Inflammatory macrophage treated with lipopolysaccharide for 4 hours (primary cell): ENCODE results near the gene EGFR.

Experiments used
- DNase-seq: peaks from one replicate; pipeline ENCODE4 v3.0.0-alpha.2; 2020

Gene EGFR

DNA sequence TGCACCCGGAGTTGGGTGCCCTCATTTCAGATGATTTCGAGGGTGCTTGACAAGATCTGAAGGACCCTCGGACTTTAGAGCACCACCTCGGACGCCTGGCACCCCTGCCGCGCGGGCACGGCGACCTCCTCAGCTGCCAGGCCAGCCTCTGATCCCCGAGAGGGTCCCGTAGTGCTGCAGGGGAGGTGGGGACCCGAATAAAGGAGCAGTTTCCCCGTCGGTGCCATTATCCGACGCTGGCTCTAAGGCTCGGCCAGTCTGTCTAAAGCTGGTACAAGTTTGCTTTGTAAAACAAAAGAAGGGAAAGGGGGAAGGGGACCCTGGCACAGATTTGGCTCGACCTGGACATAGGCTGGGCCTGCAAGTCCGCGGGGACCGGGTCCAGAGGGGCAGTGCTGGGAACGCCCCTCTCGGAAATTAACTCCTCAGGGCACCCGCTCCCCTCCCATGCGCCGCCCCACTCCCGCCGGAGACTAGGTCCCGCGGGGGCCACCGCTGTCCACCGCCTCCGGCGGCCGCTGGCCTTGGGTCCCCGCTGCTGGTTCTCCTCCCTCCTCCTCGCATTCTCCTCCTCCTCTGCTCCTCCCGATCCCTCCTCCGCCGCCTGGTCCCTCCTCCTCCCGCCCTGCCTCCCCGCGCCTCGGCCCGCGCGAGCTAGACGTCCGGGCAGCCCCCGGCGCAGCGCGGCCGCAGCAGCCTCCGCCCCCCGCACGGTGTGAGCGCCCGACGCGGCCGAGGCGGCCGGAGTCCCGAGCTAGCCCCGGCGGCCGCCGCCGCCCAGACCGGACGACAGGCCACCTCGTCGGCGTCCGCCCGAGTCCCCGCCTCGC lies at the start of gene EGFR:
Gene EGFR, plus strand, starts transcription at position 657 of the 830 bp plus-strand sequence. CDS start 261 bp downstream, outside the sequence.
- no peak for DNase-seq

DNA sequence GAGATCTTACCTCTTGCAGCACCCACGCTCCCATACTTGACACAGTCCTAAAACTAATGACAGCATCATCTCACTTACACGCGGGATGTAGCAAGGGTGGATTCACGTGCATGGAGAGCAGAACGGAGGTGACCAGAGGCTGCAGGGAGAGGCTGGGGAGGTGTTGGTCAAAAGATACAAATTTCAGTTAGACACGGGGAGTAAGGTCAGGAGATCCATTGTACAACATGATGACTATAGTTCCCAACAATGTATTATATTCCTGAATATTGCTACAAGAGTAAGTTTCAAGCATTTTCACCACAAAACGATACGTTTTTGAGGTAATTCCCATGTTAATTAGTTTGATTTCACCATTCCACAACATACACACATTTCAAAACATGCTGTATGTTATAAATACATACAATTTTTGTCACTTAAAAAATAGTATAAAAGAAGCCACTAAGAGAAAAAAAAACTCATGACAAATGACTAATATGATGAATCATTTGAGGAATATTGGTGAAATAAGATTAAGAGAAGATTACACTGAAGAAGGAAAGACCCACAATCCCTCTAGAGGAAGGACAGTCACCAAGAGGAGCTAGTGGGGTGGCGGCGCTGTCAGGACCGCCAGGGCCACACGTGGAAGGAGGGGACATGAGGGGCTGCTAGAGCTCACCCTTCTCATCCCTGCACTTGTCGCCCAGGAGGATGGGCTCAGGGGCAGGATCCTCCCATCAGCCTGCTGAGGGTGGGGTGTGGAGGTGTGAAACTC lies 49.4 kb upstream of the EGFR start:
- DNase-seq: no peak

DNA sequence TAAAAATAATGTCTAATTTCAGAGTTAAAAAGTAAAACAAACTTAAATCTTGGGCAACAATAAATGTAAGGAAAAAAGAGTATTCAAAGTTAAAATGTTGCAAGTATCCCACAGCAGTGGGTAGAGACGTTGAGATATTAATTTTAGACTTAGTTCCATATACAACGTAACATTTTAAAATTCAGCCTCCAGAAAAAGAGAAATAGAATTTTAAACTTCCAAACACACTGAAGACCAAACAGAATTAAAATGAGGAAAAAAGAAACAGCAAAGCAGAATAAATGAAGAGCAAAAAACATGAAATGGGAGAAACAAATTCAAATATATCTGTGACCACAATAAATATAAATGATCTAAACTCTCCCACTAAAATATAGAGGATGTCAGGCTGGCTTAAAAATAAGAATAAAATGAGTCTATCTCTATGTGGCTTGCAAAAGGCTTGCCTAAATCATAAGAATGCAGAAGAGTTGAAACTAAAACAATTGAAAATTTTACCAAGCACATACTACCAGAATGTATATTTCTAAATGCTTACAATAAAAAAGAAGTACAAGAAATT lies 46.0 kb upstream of the EGFR start:
- DNase-seq: no peak

DNA sequence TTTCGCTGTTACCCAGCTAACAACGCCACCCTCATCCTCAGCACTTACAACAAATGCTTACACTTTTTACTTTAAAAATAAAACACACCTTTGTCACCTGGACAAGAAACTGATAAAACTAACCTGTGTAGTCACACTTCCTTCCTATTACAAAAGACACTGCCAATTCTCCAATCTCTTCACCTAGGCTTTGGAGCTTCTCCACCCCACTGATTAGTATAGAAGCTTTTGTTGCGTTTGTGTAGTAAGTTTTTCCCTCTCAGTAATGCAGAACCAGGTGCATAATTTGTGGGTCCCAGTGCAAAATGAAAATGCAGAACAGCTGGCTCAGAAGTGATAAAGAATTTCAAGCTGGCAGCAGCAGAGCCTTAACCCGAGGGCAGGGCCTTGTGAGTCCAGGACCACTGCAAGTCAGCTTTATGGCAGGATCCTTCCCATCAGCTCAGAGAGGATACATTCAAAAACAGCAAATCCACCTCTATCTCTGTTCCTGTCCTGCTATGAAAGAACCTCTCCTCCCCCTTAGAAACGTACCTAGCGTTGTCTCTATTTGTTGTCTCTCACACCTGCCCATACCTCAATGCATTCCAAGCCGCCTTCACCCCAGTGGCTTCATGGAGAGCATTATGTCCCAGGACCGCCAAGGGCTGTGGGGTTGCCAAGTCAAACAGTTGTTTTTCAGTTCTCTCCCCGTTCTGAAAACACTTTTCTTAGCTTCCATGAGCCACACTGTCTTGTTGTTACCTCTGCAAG lies 40.3 kb upstream of the EGFR start:
- DNase-seq: no peak

DNA sequence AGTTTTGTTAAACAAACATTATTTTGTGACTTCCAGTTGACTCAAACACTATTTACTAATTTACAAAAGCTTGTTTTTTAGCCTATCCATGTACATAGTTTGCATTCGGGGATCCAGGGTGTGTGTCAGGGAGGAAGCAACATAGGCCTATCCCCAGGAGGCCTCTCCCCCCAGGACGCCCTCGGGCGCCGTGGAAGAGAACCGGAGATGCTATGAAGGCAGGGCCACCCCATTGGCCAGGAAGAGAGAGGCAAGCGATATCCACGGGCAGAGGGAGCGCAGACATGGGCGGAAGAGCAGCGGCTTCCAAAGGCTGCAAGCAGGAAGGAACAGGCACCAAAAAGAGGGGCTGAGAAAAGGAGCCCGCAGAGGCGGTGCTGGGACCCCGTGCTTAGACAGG lies 38.3 kb upstream of the EGFR start:
- no peak for DNase-seq

DNA sequence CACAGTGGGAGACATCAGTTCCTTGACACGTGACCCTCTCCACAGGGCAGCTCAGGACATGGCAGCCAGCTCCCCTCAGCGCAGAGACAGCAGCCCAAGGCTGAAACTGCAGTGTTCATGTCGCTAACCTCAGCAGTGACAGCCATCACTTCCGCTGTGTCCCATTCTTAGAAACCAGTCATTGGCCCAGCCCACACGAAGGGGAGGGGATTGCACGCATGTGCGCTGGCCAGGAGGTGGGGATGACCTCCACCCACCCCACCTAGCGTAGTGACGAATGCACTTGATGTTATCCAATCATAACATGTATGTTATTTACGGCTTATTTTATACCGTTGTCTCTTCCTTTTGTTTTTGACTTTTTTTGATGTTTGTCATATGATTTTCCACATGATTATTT lies 36.9 kb upstream of the EGFR start:
- no peak for DNase-seq

DNA sequence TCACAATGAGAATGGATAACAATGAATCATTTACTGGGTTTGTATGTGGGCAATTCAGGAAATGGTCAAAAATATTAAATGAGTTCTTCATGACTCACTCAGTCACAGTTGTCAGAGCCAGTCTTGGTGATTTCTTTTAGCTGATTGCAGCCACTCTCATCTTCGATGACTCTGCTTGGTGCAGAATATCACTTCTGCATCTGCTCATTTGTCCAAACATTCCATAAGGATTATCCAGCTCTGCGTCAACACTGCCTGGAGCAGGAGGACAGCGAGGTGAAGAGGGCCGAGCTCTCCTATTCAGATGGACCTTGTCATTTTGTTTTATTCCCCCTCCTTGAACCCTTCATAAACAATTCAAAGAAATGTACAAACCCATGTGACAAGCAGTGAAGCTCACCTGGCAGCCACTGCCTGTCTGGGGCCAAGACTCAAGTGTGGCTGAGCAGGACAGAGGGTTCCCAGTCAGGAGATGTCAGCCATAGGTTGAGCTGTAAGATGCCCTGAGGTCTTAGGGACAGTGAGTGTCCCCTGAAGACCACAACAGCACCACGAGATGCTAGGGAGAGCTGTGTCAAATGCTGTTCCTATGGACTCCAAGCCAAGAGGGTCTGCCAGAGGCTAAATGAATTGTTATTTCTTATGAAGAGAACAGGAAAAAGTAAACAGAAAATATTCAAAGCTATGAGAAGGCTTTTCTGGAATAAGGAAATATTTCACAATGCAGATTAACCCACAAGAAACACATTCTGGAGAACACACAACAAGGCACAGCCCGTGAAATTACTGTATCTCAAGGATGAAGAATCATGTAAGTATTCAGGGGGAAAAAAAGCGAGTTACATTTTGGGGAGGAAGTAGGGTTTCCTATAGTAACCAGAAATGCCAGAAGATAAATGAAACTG lies 33.1 kb upstream of the EGFR start:
- DNase-seq: no peak

DNA sequence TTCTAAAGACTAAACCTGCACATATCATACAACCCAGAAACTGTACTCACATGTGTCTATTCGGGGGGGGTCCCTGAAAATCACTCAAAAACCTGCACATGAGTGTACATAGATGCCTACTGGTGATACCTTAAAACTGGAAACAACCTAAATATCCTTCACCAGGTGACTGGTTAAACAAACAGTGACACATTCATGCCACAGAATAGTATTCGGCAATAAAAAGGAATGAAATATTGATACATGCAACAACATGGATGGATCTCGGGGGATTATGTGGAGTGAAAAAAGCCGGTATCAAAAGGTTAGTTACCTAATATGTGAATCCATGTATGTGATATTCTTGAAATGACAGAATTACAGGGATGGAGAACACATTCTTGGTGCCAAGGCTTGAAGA lies 32.1 kb upstream of the EGFR start:
- DNase-seq: no peak

DNA sequence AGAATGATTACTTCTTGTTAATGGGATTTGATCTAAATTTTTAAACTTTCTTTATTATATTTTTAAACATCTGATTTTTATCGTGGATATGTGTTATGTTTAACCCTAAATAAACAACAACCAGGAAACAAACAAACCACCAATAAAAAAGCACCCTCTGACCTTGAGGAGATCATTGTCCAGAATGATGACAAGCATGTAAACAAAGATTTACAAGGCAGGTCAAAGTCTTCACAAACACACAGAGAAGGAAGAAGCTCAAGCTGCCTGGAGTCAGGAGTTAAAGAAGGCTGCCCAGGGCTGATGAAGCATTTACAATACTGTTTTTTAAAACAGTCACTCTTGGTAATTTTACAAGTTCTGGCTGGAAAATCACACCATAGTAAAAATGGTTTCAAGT lies 31.0 kb upstream of the EGFR start:
- DNase-seq: no peak

DNA sequence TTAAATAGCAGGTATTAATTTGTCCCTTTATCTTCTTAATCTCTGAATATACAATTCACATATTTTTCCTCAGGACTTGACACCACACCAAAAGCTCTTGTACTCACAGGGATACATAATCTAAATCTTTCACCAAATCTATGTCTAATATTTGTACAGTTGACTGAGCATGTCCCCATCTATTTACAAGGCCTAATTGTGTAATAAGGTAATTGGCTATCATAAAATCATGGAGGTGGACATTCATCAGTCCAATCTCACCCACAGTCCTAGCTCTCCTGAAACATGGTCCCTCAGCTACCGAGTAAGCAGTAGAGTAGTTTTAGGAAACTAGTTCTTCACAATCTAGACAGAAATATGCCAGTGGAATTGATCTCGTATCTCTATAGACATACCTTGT lies 30.3 kb upstream of the EGFR start:
- DNase-seq: no peak

DNA sequence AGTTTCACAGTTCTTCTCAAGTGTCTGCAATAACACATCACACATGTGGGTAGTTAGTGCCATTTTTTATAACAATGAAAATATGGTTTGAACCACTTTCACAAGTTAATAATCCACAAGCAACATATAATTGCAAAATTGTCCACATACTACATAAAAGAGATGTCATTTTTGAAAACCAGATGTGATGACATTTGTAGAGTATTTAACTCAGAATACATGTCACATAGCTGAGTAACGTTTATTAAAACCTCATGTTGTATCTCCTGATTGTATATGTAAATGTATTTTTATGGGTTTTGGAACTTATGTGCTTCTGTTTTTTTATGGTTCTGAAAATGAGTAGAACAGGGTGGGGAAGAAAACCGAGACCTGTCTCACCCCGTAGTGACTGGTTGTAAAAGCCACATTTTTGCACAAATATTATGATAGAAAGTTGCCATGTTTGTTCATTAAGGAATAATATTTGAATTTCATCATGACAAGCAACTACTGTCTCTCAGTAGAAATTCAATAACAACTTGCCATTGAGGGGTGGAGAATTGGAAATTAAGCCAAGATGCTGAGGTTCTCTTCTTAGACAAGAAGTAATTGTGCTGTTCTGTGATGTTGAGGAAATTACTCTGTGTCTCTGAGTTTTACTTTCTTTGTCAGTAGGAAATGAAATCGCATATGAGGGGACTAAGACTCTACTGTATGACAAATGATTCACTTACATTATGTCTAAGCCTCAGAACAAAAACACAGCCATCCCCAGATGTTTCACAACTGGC lies 29.2 kb upstream of the EGFR start:
- DNase-seq: no peak

DNA sequence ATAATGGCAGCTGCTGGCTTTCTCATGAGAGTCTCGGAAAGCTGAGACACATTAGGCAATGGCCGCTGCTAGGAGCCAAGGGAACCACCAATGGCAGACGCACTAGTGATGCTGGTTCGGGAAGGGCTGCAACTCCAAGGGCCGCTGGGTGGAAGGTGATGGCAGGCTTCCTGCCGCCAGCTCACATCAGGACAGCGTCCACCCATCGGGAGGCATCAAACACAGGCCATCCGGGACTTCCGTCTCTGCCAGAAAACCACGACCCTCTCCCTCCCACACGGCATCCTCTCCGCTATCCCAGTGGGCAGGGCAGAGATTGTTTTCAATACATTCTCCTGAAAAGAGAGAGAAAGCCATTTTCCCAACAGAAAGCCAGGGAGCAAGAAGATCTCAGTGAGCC lies 27.5 kb upstream of the EGFR start:
- no peak for DNase-seq

DNA sequence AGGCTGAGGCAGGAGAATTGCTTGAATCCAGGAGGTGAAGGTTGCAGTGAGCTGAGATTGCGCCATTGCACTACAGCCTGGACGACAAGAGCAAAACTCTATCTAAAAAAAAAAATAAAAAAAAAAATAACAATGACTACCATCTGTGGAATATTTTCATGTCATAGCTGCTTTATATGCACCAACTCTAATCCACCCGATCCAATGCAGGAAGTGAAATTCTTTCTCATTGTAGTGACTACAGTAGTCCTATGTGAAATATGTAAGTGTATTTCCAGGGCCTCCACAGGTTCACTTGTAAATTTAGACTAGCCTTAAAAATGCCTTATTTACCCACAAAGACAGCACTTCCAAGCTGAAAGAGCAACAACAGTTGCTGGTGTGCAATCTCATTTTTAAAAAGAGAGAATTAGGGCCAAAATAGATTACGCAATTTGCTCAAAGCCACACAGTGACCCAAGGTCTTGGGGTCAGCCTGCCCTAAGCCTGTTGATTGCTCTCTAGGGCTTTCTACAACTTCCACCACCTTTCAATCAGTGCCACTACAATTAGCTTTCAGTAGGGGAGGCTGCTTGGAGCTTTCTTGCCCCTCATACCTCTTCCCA lies 25.8 kb upstream of the EGFR start:
- no peak for DNase-seq

DNA sequence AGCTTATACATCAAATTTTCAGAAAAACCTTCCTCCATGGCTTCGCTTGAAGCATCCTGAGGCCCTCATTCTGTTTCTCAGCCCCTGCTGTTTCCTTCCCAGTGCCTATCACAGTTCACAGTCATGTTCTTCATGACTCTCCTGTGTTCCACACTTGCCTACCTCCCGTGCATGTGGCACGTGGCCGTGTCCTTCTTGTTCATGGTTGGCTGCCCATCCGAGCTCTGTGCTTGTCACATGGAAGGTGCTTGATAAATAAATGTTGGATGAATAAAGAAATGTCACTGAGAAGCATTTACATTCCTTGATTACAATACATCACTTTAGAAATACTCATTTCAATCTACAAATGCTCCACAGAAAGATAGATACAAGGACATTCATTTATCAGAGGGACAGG lies 23.7 kb upstream of the EGFR start:
- DNase-seq: no peak

DNA sequence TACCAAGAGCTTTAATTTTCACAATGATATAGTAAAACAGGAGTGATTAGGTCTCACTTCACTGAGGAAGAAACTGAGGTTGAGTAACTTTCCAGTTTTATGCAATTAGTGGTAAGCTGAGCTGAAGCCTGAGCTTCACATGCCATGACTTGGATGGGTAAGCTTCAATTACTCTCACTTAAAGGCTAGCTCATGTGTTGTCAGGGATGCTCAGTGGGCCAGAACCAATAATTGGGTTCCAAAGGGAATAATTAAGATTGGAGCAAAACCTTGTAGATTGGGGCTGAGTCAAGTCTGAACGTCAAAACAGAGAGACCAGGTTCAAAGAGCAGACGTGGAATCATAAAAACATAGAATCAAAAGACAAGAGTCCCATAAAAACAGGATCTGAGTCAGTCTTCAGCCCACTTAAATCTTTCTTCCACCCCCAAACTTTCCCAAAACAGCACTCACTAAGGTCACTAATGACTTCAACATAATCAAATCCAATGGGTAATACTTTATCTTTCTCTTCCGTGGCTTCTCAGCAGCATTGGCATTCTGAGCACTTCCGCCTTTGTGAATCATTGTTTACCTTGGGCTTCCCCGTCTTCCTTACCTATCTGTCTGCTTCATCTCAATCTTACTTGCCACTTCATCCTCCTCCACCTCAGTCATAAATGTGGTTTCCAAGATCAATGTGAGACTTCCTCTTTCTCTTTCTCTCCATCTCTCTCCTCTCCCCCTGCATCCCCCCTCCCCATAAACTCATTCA lies 23.0 kb upstream of the EGFR start:
- DNase-seq: no peak

DNA sequence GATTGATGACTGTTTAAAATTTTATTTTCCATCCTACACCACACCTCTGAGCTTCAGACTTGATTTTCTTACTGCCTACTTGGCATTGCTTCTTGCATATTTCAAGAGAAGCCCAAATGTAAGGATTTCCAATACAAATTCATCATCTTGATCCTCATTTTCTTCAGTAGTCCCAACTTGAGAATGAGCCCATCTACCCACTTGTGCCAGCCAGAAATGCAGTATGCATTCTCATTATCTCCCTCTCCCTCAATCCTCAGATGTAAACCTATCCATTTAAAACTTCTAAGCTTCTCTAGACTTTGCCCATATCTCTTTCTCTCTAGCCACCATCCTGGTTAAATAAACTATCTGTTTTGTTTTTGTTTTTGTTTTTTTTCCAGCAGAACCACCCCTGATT lies 22.4 kb upstream of the EGFR start:
- DNase-seq: no peak

DNA sequence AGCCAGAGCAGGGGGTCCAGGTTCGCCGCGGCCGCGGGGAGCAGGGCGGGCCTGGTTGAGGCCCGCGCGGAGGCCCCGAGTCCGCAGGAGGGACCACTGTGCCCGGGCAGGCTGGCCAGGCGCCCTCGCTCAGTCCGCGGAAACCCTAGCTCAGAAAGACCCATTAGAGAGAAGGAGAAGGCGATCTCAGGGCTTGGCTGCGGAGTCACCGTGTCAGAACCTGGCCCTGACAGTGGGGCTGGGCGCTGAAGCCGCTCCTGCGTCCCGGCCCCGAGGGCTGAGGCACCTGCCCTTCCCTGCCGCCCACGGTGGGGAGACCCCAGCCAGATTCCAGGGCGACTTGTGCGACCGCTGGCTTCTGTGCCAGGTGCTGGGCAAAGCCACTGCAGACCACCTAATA lies 14.2 kb upstream of the EGFR start:
- DNase-seq: no peak

DNA sequence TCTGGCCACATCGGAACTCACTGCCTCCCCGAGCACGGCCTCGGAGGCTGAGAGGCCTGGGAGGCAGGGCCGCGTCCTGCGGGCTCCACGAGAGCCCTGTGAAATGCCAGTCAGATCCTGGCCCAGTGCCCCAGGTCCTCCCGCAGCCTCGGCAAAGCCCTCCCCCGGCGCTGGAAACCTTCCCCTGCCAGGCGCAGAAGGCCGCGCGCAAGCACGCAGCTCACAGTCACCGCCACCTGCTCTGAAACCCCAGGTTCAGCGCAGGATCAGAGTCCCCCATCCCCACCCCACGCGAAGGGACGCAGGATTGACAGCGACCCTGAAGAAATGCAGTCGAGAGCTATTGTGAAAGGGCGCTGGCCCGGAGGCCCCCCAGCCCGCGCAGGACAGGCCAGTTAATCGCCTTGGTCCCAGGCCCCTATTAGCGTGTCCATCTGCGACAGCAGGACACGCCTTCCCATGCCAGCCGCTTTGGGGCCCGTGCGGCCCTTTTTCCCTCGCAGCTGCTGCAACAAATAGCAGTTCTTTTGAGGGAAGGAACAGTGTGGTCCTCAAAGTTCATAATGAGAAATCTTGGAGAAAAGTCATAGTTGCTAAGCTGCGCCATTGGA lies 13.5 kb upstream of the EGFR start:
- no peak for DNase-seq

DNA sequence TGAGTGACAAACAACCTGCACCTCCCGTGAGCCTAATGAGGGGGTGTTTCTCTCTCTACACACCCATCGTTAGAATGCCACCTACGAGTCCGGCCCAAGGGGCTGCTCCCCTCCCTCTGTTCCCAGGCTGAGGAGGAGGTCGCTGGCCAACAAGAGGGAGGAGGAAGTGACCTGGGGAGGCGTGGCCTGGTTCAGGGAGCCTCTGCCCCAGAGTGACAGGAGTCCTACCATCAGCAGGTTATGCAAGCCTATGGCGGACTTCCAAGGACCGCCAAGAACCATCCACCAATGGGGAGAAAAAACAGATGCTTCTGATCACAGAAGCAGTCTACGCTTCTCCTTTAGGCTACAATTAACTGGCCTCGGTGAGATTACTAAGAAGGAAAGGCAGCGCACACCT lies 12.3 kb upstream of the EGFR start:
- DNase-seq: no peak

DNA sequence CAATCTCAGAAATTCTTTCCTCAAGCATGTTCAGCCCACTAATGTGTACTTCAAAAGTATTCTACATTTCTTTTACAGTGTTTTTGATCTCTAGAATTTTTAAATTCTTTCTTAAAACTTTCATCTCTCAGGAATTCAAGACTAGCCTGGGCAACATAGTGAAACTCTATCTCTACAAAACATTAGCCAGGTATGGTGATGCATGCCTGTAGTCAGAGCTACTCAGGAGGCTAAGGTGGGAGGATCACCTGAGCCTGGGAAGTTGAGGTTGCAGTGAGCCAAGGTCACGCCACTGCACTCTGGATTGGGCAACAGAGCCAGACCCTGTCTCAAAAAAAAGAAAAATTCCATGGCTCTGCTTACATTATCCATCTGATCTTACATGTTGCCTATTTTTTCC lies 5.0 kb upstream of the EGFR start:
- DNase-seq: no peak
